ENCODE measurements around the gene FBXW11.
A peak's percentile ranks its signal among the peaks of the same experiment; 100 is the strongest.

FBXW11 gene

GRCh38 chr5:172006321-172007174 lies at the start of gene FBXW11:
FBXW11 (minus strand) TSS chr5:172006638; CDS start chr5:172006502, 136 bp downstream.
- peak; percentile 92 for DNase-seq (ENCODE audit: low read depth)

- no peak for DNase-seq (ENCODE audit: low read depth)
Measured at GRCh38 chr5:172055996-172056395, 49.6 kb upstream of the FBXW11 start.

GRCh38 chr5:172055421-172055820 lies 49.0 kb upstream of the FBXW11 start:
- no peak for DNase-seq (ENCODE audit: low read depth)

GRCh38 chr5:172054611-172055153 lies 48.2 kb upstream of the FBXW11 start:
- no peak for DNase-seq (ENCODE audit: low read depth)

GRCh38 chr5:172052450-172053236 lies 46.2 kb upstream of the FBXW11 start:
- DNase-seq (ENCODE audit: low read depth): no peak

- no peak for DNase-seq (ENCODE audit: low read depth)
Measured at GRCh38 chr5:172051643-172052339, 45.4 kb upstream of the FBXW11 start.

- DNase-seq (ENCODE audit: low read depth): no peak
Measured at GRCh38 chr5:172050080-172050479, 43.6 kb upstream of the FBXW11 start.

GRCh38 chr5:172049226-172049796 lies 42.9 kb upstream of the FBXW11 start:
- DNase-seq (ENCODE audit: low read depth): no peak

GRCh38 chr5:172048539-172049101 lies 42.2 kb upstream of the FBXW11 start:
- no peak for DNase-seq (ENCODE audit: low read depth)

- DNase-seq (ENCODE audit: low read depth): no peak
Measured at GRCh38 chr5:172048170-172048422, 41.7 kb upstream of the FBXW11 start.

GRCh38 chr5:172046593-172046992 lies 40.2 kb upstream of the FBXW11 start:
- no peak for DNase-seq (ENCODE audit: low read depth)

- DNase-seq (ENCODE audit: low read depth): no peak
Measured at GRCh38 chr5:172045315-172045632, 38.8 kb upstream of the FBXW11 start.

- DNase-seq (ENCODE audit: low read depth): no peak
Measured at GRCh38 chr5:172044631-172045314, 38.3 kb upstream of the FBXW11 start.

- DNase-seq (ENCODE audit: low read depth): no peak
Measured at GRCh38 chr5:172043865-172044264, 37.4 kb upstream of the FBXW11 start.

- DNase-seq (ENCODE audit: low read depth): no peak
Measured at GRCh38 chr5:172042183-172042582, 35.7 kb upstream of the FBXW11 start.

- no peak for DNase-seq (ENCODE audit: low read depth)
Measured at GRCh38 chr5:172038167-172038566, 31.7 kb upstream of the FBXW11 start.

- peak; percentile 4 for DNase-seq (ENCODE audit: low read depth)
Measured at GRCh38 chr5:172035049-172035448, 28.6 kb upstream of the FBXW11 start.

- DNase-seq (ENCODE audit: low read depth): no peak
Measured at GRCh38 chr5:172031894-172032461, 25.5 kb upstream of the FBXW11 start.

- no peak for DNase-seq (ENCODE audit: low read depth)
Measured at GRCh38 chr5:172029876-172030275, 23.4 kb upstream of the FBXW11 start.

- DNase-seq (ENCODE audit: low read depth): no peak
Measured at GRCh38 chr5:172028167-172028566, 21.7 kb upstream of the FBXW11 start.
